Coronary artery (tissue), 2 donors: ENCODE data around the gene MARCO.
"Not testable (repeated sequence)": the region's sequence is repeated elsewhere in the genome, so short reads cannot be mapped to it uniquely, and the experiment has no call there.

Source experiments
- DNase-seq: peaks from one replicate; pipeline ENCODE4 v3.0.0-alpha.2; 2017; ENCODE audit warnings: low spot score
- H3K27ac ChIP-seq, 2 donors: fragments of 200-600 bp; sonication (generic); one replicate each; pipeline ENCODE4 v1.5.1; 2016 to 2019
- H3K4me3 ChIP-seq: fragments of 200-600 bp; sonication (generic); 2 replicates; pipeline ENCODE4 v1.5.1; 2016; ENCODE audit warnings: mild to moderate bottlenecking, moderate library complexity
- CTCF ChIP-seq: fragments of 200-600 bp; sonication (generic); IDR thresholded peaks from one replicate; pipeline ENCODE4 v1.5.1; 2019; ENCODE audit warnings: antibody characterized with exemption

MARCO gene

GRCh38 chr2:118939994-118940393, 2.0 kb upstream of the MARCO start:
- DNase-seq = no peak
- Histone ChIP-seq H3K27ac (peak overlapping the region in 1 of 2 donors; percentile 51), H3K4me3 (no peak overlapping the region)
- no peak for TF ChIP-seq CTCF

- no peak for DNase-seq
- H3K4me3 ChIP-seq = no peak overlapping the region
- peak overlapping the region in 1 of 2 donors; percentile 51 for H3K27ac ChIP-seq
- no peak for TF ChIP-seq CTCF
Measured at GRCh38 chr2:118940486-118941120, 1.4 kb upstream of the MARCO start.

DNA sequence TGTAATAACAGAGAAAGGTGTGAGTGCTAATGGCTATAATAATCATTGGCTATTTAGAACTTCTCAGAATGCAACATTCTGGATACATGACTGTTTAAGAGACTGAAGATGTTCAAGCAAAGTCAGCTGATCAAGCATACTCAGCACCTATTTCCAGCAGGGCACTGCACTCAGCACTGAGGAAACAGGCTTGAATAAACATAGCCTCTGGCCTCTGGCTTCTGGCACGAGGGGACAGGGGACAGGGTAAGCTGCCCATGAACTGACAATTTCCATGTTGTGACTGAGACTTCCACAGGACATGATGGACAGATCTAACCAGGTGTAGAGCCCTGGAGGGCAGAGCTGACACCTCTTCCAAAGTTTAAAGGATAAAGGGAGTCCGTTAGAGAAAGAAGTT, 1.3 kb downstream of the MARCO start:
- Histone ChIP-seq H3K4me3 (no peak overlapping the region), H3K27ac (no peak overlapping the region)
- no peak for TF ChIP-seq CTCF
- DNase-seq = no peak

GRCh38 chr2:118945881-118946280, 3.9 kb downstream of the MARCO start:
- no peak for DNase-seq
- no peak for TF ChIP-seq CTCF
- H3K27ac ChIP-seq = peak overlapping the region in 1 of 2 donors; percentile 11
- H3K4me3 ChIP-seq = no peak overlapping the region

DNA sequence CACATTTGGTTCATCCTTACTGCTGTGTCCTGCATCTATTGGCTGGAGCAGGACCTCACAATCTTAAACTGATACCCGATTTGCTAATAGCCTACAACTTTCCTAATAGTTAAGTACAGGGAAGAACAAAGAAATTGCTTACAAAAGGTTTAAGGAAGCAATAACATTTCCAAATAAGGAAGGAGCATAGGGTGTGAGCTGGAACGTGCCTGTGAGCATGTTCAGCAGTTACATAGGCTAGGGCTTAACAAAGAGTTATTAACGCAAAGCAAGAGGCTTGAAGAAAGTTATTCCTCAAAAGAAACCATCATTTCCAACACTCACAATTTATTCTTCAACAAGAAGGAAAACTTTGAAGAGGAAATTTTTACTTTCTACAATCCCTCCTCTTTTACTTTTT, 6.3 kb downstream of the MARCO start:
- DNase-seq, H3K27ac ChIP-seq, H3K4me3 ChIP-seq: not testable (repeated sequence)

- no peak for DNase-seq
- Histone ChIP-seq H3K27ac (peak overlapping the region in 1 of 2 donors; percentile 65), H3K4me3 (no peak overlapping the region)
- no peak for TF ChIP-seq CTCF
Measured at GRCh38 chr2:118954297-118955060, 12.5 kb downstream of the MARCO start.

- no peak overlapping the region for H3K4me3 ChIP-seq
- no peak for DNase-seq
- H3K27ac ChIP-seq = no peak overlapping the region
- no peak for TF ChIP-seq CTCF
Measured at GRCh38 chr2:118965737-118966136, 23.7 kb downstream of the MARCO start.
